HG03575 (cell line): ENCODE data around the gene ZNF581.

ENCODE experiments used
- ATAC-seq: cut with Tn5 transposase; IDR thresholded peaks from one replicate; pipeline ENCODE4 v1.9.1; 2021; ENCODE audit not compliant: unreplicated experiment, insufficient number of reproducible peaks, low FRiP score; ENCODE audit errors: extremely low read depth

ZNF581 gene

GRCh38 chr19:55643003-55643886 lies at the start of gene ZNF581:
Gene ZNF581 (plus strand): TSS chr19:55643649. CDS start chr19:55644572, 923 bp downstream.
- ATAC-seq: no peak

GRCh38 chr19:55594996-55595545 lies 48.4 kb upstream of the ZNF581 start:
- no peak for ATAC-seq

GRCh38 chr19:55596304-55596703 lies 47.1 kb upstream of the ZNF581 start:
- ATAC-seq: no peak

GRCh38 chr19:55597501-55597921 lies 45.9 kb upstream of the ZNF581 start:
- no peak for ATAC-seq

DNA sequence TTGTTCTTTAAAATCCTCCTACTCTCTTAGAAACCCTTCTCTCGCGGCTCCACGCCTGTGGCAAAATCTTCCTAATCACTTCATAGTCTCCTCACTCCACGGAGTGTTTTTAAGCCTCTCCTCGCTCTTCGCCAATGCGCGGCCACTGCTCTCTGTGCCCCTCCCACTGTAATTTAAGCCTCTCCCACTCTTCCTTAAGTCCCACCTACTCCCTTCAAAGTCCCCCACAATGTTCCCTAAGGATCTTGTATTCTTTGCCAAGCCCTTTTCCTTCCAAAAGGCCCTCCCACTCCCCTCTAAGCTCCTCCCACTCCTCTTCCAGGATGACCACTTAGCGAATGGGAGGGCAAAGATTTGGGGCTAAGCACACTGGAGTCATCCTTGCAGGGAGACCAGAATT lies 45.4 kb upstream of the ZNF581 start:
- ATAC-seq: no peak

DNA sequence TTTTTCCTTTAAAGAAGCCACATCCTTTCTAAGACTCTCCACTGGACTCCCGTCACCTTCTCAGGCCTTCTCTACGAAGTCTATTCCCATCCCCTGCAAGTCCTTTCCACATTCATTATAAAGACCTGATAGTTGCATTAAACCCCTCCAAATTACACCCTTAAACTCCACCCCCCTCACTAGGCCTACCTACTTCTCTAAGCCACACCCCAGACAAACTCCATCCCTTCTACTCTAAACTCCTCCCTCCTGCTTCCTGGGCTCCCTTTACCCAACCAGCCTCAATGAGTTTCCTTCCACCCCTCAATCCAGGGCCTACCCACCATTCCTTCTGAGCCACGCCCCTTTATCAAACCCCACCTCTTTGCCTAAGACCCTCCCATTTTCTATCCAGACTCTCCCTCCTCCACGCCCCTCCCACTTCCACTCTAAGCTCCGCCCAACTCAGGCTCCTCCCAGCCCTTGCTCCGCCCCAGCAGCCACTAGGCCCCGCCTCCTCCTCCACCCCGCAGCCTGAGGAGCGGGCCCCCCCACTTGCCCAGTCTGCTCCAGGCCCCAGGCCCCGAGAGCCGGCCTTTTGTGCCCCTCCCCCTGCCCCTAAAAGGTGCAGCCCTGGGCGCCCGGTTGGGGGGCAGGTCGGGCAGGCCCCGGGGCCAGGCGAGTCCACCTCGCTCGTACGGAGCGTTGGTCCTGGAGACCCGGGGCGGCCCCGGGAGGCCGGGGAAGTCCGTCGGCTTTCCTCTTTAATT lies 44.6 kb upstream of the ZNF581 start:
- no peak for ATAC-seq

GRCh38 chr19:55599468-55599841 lies 44.0 kb upstream of the ZNF581 start, which contains the start of gene FIZ1:
Gene FIZ1 (minus strand): TSS chr19:55599517. CDS start chr19:55597865, 1,652 bp downstream.
- no peak for ATAC-seq

- no peak for ATAC-seq
Observed at GRCh38 chr19:55599842-55600661, 43.4 kb upstream of the ZNF581 start, which contains the start of gene ZNF524. Gene ZNF524 (plus strand): TSS chr19:55600288. CDS start chr19:55602113, 1,825 bp downstream.

- ATAC-seq: no peak
Observed at GRCh38 chr19:55600662-55601028, 42.8 kb upstream of the ZNF581 start.

DNA sequence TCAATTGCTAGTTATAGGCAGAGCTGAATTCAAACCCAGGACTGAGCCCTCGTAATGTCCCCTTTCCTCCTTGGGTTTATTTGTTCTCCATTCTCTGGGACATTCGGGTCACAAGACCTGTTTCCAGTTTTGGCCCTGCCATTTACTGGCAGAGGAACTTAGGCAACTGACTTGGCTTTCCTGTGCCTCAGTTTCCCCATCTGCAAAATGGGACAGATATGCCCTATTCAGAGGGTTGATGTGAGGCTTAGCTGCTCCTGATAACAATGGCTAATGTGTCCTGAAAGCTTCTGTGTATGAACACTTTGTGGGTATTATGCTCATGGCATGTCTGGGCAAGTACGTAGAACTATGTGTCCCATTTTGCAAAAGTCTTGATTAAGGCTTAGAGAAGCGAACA lies 42.4 kb upstream of the ZNF581 start:
- no peak for ATAC-seq

GRCh38 chr19:55602104-55603001 lies 41.1 kb upstream of the ZNF581 start:
- ATAC-seq: no peak

- ATAC-seq: no peak
Observed at GRCh38 chr19:55603115-55603514, 40.3 kb upstream of the ZNF581 start.

DNA sequence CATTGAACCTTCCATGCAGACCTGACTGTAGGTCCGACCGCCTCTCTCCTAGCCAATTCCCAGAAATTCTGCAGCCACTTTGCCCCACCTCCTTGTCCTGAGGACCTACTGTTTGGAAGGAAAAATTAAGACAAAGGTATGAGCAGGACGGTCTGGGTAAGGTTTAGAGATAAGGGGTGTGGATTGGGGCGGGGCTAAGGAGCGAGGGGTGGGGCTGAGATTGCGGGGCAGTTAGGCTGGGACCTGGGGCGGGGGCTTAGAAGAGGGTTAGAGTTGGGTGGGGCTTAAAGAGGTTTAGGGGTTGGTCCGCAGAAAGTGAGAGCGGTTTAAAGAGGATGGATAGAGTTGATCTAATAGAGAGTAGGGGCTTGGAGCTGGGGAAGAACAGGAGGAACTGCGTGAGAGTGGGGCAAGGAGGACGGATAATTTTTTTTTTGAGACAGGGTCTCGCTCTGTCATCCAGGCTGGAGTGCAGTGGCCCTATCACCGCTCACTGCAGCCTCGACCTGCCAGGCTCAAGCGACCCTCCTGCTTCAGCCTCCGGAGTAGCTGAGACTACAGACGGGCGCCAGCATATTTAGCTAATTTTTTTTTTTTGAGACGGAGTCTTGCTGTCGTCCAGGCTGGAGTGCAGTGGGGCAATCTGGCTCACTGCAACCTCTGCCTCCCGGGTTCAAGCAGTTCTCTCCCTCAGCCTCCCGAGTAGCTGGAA lies 39.7 kb upstream of the ZNF581 start:
- ATAC-seq: no peak

GRCh38 chr19:55605207-55605636 lies 38.2 kb upstream of the ZNF581 start:
- ATAC-seq: no peak

DNA sequence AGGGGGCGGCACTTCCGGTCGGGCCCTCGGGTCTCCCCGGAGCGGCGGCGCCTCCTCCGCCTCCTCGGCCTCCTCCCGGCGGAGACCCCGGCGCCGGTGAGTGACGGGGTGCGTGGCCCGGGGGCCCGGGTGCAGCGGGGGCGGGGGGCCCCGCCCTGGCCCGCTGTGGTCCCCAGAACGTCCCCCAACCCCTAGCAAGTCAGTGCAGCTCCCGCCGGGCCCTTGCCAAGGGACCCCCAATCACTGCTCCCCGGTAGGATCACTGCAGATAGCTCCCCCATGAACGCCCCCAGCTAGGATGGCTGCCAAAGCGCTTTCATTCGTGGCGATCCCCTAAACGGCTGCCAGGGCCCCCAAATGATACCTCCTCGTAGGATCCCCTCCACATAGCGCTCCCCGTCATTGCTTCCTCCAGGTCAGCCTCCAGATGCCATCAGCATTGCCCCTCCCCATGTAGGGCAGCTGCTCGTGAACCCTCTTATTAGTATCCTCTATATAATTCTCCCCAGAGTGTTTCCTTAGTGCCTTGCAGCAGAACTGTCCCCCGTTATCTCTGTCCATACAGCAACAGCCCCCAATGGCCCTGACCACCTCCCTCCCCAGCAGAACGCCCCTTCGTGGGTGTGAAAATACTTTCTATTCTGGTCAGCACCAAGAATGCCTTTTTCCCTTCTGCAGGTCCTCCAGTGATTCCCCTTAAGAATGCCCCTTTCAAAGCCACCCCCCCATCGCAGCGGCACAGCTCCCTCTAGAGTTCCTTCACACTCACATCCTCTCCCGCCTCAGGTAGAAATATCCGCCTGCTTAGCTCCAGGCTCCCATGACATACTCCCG lies 37.6 kb upstream of the ZNF581 start, which contains the start of gene ZNF865:
ZNF865 (plus strand) TSS at position 11 of the 834 bp plus-strand sequence. CDS start 7,972 bp downstream, outside the sequence.
- no peak for ATAC-seq

DNA sequence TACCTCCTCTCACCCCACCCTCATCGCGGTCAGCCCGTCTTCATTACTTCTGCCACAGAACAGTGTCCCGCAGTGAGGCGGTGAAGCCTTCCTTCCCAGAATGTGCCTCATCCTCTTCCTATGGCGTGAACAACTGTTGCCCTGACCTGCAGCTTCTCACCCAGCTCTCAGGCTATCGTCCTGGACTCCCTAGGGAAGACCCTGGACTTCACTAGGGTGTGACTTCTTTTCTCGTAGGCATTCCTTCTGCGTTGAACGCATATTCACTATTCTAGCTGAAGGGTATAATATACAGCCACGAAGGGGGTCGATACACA lies 37.0 kb upstream of the ZNF581 start:
- ATAC-seq: no peak

- ATAC-seq: no peak
Observed at GRCh38 chr19:55606817-55607216, 36.6 kb upstream of the ZNF581 start.
